ENCODE measurements around the gene SLC6A7. TPM values are rescaled to one million over a fixed set of nuclear protein-coding genes. Genes with fewer than 3 reads are reported as not detected.

The SLC6A7 gene
- total RNA-seq, 6 donors from 2014 or later: 0.44 TPM; not detected in 5

- Histone ChIP-seq H3K27me3 (no peaks in the 10 kb centered on the region), H3K27ac (no peak overlapping the region), H3K4me1 (no peaks in the 10 kb centered on the region), H3K4me3 (no peak overlapping the region), H3K36me3 (no peaks in the 10 kb centered on the region), H3K9me3 (no peaks in the 10 kb centered on the region)
- TF ChIP-seq CTCF (IDR thresholded peaks at IDR 0.05): no peak
- TF ChIP-seq EP300 (IDR thresholded peaks at IDR 0.05): no peak
- TF ChIP-seq POLR2AphosphoS5 (IDR thresholded peaks at IDR 0.05): no peak
- no peak for TF ChIP-seq POLR2A (IDR thresholded peaks at IDR 0.05)
- DNase-seq (no peak), ATAC-seq (ENCODE audit: low FRiP score in 2 of 2) (no peak)
- 87 to 91% methylated on average over 6 to 10 of the region's 10 CpGs for WGBS, 2 donors
These were observed 48.8 kb downstream of the SLC6A7 start for GRCh38 chr5:150238646-150239045.

GRCh38 chr5:150239099-150239793, 49.4 kb downstream of the SLC6A7 start:
- no peak for ATAC-seq (ENCODE audit: low FRiP score in 2 of 2)
- WGBS, 2 donors: 87 to 91% methylated on average over 18 to 21 of the region's 21 CpGs
- no peak overlapping the region for H3K4me3 ChIP-seq
- H3K27ac ChIP-seq: no peak overlapping the region
- H3K9me3 ChIP-seq: no peaks in the 10 kb centered on the region
- H3K36me3 ChIP-seq: no peaks in the 10 kb centered on the region
- TF ChIP-seq EP300 (IDR thresholded peaks at IDR 0.05): no peak
- H3K4me1 ChIP-seq: no peaks in the 10 kb centered on the region
- no peak for DNase-seq
- no peaks in the 10 kb centered on the region for H3K27me3 ChIP-seq

- ATAC-seq (ENCODE audit: low FRiP score in 2 of 2): no peak
- H3K27me3 ChIP-seq: no peaks in the 10 kb centered on the region
- TF ChIP-seq POLR2A (IDR thresholded peaks at IDR 0.05): no peak
- TF ChIP-seq EP300 (IDR thresholded peaks at IDR 0.05): no peak
- no peak for TF ChIP-seq CTCF (IDR thresholded peaks at IDR 0.05)
- TF ChIP-seq POLR2AphosphoS5 (IDR thresholded peaks at IDR 0.05): no peak
These were observed 49.9 kb downstream of the SLC6A7 start for GRCh38 chr5:150239794-150240122.

GRCh38 chr5:150241298-150242160, 51.7 kb downstream of the SLC6A7 start:
- Histone ChIP-seq H3K27me3 (no peaks in the 10 kb centered on the region), H3K4me1 (peaks cover 0 to 4% (median 0%) of the 10 kb centered on the region in 4 donors), H3K4me3 (no peak overlapping the region), H3K36me3 (no peaks in the 10 kb centered on the region), H3K9me3 (no peaks in the 10 kb centered on the region), H3K27ac (no peak overlapping the region)
- WGBS, 2 donors: 58 to 63% methylated on average over 14 of the region's 14 CpGs
- ATAC-seq (ENCODE audit: low FRiP score in 2 of 2): no peak
- TF ChIP-seq POLR2AphosphoS5 (IDR thresholded peaks at IDR 0.05) (no peak), POLR2A (IDR thresholded peaks at IDR 0.05) (no peak), CTCF (IDR thresholded peaks at IDR 0.05) (no peak)
- no peak for DNase-seq

More at GRCh38 chr5:150239794-150240122, 49.9 kb downstream of the SLC6A7 start:
- Histone ChIP-seq H3K36me3 (no peaks in the 10 kb centered on the region), H3K9me3 (no peaks in the 10 kb centered on the region), H3K4me3 (no peak overlapping the region), H3K4me1 (no peaks in the 10 kb centered on the region), H3K27ac (no peak overlapping the region)
- WGBS, 2 donors: 87 to 89% methylated on average over 6 to 7 of the region's 7 CpGs
- no peak for DNase-seq

- no peak overlapping the region for H3K27ac ChIP-seq
- no peaks in the 10 kb centered on the region for H3K9me3 ChIP-seq
- peaks cover 0 to 4% (median 0%) of the 10 kb centered on the region in 4 donors for H3K4me1 ChIP-seq
- no peak for ATAC-seq (ENCODE audit: low FRiP score in 2 of 2)
- 88 to 89% methylated on average over 8 to 11 of the region's 11 CpGs for WGBS, 2 donors
- TF ChIP-seq CTCF (IDR thresholded peaks at IDR 0.05) (no peak), POLR2A (IDR thresholded peaks at IDR 0.05) (no peak), EP300 (IDR thresholded peaks at IDR 0.05) (no peak), POLR2AphosphoS5 (IDR thresholded peaks at IDR 0.05) (no peak)
- H3K27me3 ChIP-seq: no peaks in the 10 kb centered on the region
- H3K4me3 ChIP-seq: no peak overlapping the region
- DNase-seq: no peak
- no peaks in the 10 kb centered on the region for H3K36me3 ChIP-seq
These were observed 52.5 kb downstream of the SLC6A7 start for GRCh38 chr5:150242251-150242894.

Measured in upper lobe of left lung (tissue), 6 donors.